ENCODE measurements around the gene C19orf85. TPM values are rescaled to one million over a fixed set of nuclear protein-coding genes. Genes with fewer than 3 reads are reported as not detected.

C19orf85 gene
- total and polyA plus RNA-seq, 2 experiments from 2014 or later = 1.7 to 3.4 TPM

- TF ChIP-seq, protein P1, sequence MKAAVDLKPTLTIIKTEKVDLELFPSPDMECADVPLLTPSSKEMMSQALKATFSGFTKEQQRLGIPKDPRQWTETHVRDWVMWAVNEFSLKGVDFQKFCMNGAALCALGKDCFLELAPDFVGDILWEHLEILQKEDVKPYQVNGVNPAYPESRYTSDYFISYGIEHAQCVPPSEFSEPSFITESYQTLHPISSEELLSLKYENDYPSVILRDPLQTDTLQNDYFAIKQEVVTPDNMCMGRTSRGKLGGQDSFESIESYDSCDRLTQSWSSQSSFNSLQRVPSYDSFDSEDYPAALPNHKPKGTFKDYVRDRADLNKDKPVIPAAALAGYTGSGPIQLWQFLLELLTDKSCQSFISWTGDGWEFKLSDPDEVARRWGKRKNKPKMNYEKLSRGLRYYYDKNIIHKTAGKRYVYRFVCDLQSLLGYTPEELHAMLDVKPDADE (IDR thresholded peaks at IDR 0.05) = no peak
- TF ChIP-seq ZNF114 (CRISPR knock-in tag; IDR thresholded peaks at IDR 0.05) (no peak), REST (IDR thresholded peaks at IDR 0.05; ENCODE audit: unreplicated experiment) (no peak), STAT1 (IDR thresholded peaks at IDR 0.05; ENCODE audit: unreplicated experiment) (no peak), ZNF331 (CRISPR knock-in tag; IDR thresholded peaks at IDR 0.05; ENCODE audit: low read depth) (no peak), JUNB (IDR thresholded peaks at IDR 0.05; ENCODE audit: unreplicated experiment) (no peak), EZH2phosphoT487 (IDR thresholded peaks at IDR 0.05; ENCODE audit: unreplicated experiment) (no peak), CREB1 (CRISPR knock-in tag; IDR thresholded peaks at IDR 0.05; ENCODE audit: low read depth) (no peak)
These were observed 27.7 kb downstream of the C19orf85 start (continued) for GRCh38 chr19:55436847-55437246.

DNA sequence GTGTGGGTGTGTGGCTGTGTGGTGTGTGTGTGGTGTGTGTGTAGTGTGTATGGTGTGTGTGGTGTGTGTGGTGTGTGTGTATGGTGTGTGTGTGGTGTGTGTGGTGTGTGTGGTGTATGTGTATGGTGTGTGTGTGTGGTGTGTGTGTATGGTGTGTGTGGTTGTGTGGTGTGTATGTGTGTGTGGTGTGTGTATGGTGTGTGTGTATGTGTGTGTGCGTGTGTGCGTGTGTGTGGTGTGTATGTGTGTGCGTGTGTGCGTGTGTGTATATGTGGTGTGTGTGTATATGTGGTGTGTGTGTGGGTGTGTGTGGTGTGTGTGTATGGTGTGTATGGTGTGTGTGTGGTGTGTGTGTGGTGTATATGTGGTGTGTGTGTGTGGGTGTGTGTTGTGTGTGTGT lies 29.5 kb downstream of the C19orf85 start:
- no peak overlapping the region for H3K27ac Mint-ChIP-seq
- peaks cover 35% of the 10 kb centered on the region for H3K27me3 ChIP-seq (ENCODE audit: insufficient read depth)
- H3K9me3 Mint-ChIP-seq = peaks cover 10% of the 10 kb centered on the region
- no peak overlapping the region for H3K4me3 Mint-ChIP-seq
- no peaks in the 10 kb centered on the region for H3K36me3 ChIP-seq (ENCODE audit: insufficient read depth)
- peaks cover 29% of the 10 kb centered on the region for H3K27me3 Mint-ChIP-seq (ENCODE audit: insufficient read depth, low read depth, poor library complexity)
- peaks cover 1% of the 10 kb centered on the region; the same call in 1 of the 2 replicates for H3K4me1 ChIP-seq (ENCODE audit: insufficient read depth)
- ATAC-seq (no peak), DNase-seq (ENCODE audit: low spot score) (no peak)
- no peaks in the 10 kb centered on the region for H3K9me2 ChIP-seq (ENCODE audit: insufficient read depth)
- no peaks in the 10 kb centered on the region for H4K20me1 ChIP-seq (replicated peaks; ENCODE audit: insufficient read depth)
- H3K36me3 Mint-ChIP-seq (ENCODE audit: low read depth) = no peaks in the 10 kb centered on the region
- no peak overlapping the region for H2AFZ ChIP-seq
- H3F3A ChIP-seq (replicated peaks; ENCODE audit: low read depth) = no peaks in the 10 kb centered on the region; the same call in 1 of the 2 replicates
- no peak overlapping the region for H3K4me2 ChIP-seq
- H3K79me2 ChIP-seq (replicated peaks; ENCODE audit: insufficient read depth) = no peaks in the 10 kb centered on the region
- peaks cover 3% of the 10 kb centered on the region for H3K4me1 Mint-ChIP-seq
- no peak overlapping the region for H3K4me3 ChIP-seq
- no peak overlapping the region for H3K27ac ChIP-seq (ENCODE audit: low read depth)
- TF ChIP-seq POLR2AphosphoS5 (IDR thresholded peaks at IDR 0.05; ENCODE audit: low read depth) (no peak), STAT1 (IDR thresholded peaks at IDR 0.05; ENCODE audit: unreplicated experiment) (no peak), REST (IDR thresholded peaks at IDR 0.05; ENCODE audit: unreplicated experiment) (no peak), CTCF (conservative IDR thresholded peaks at IDR 0.05; ENCODE audit: low read depth in 2 of 2) (no peak), EZH2 (IDR thresholded peaks at IDR 0.05; ENCODE audit: low read depth, unreplicated experiment) (no peak)
- TF ChIP-seq, protein P1 (IDR thresholded peaks at IDR 0.05) = no peak
